KMS-11 (cell line): Measurements from ENCODE around the gene HADH.

ENCODE experiments used
- H2AFZ ChIP-seq: fragments of 200-600 bp; sonication (generic); 2 replicates; pipeline ENCODE4 v1.6.1; 2016; ENCODE audit warnings: antibody characterized with exemption, mixed run types, low read depth
- H3K27ac ChIP-seq: fragments of 200-600 bp; sonication (generic); 2 replicates; pipeline ENCODE4 v1.6.1; 2016; ENCODE audit warnings: mild to moderate bottlenecking, mixed run types
- H3K27me3 ChIP-seq: fragments of 200-600 bp; sonication (generic); 2 replicates; pipeline ENCODE4 v1.6.1; 2017; ENCODE audit warnings: mild to moderate bottlenecking, low read depth, mixed run types, moderate library complexity; ENCODE audit not compliant: insufficient read depth
- H3K36me3 ChIP-seq: fragments of 200-600 bp; sonication (generic); 2 replicates; pipeline ENCODE4 v1.6.1; 2017; ENCODE audit warnings: mild to moderate bottlenecking, mixed run types; ENCODE audit not compliant: insufficient read depth
- H3K4me1 ChIP-seq: fragments of 200-600 bp; sonication (generic); 2 replicates; pipeline ENCODE4 v1.6.1; 2016; ENCODE audit warnings: mild to moderate bottlenecking, low read depth, mixed run types; ENCODE audit not compliant: poor library complexity, severe bottlenecking
- H3K4me2 ChIP-seq: fragments of 200-600 bp; sonication (generic); 2 replicates; pipeline ENCODE4 v1.7.0; 2016; ENCODE audit warnings: mild to moderate bottlenecking, mixed run types
- H3K4me3 ChIP-seq: fragments of 200-600 bp; sonication (generic); IDR thresholded peaks from 2 replicates; pipeline ENCODE4 v1.6.1; 2017; ENCODE audit warnings: low read depth, low read length, mixed read lengths; ENCODE audit not compliant: insufficient read depth
- H3K79me2 ChIP-seq: fragments of 200-600 bp; sonication (generic); 2 replicates; pipeline ENCODE4 v1.6.1; 2016; ENCODE audit warnings: low read depth, mixed run types; ENCODE audit not compliant: insufficient read depth
- H3K9ac ChIP-seq: fragments of 200-600 bp; sonication (generic); 2 replicates; pipeline ENCODE4 v1.6.1; 2016; ENCODE audit warnings: mild to moderate bottlenecking, mixed run types
- H4K20me1 ChIP-seq: fragments of 200-600 bp; sonication (generic); 2 replicates; pipeline ENCODE4 v1.6.1; 2016; ENCODE audit warnings: mild to moderate bottlenecking, mixed run types; ENCODE audit not compliant: insufficient read depth
- CTCF ChIP-seq: fragments of 200-600 bp; sonication (generic); conservative IDR thresholded peaks from 2 replicates; pipeline ENCODE4 v1.6.1; 2017; ENCODE audit warnings: low read depth, mild to moderate bottlenecking, antibody characterized with exemption, low read length, moderate library complexity, mixed read lengths

The HADH gene

GRCh38 chr4:108055787-108056186, 66.1 kb downstream of the HADH start:
- no peak overlapping the region for H3K27ac ChIP-seq
- no peak overlapping the region for H3K4me2 ChIP-seq
- H3K9ac ChIP-seq = no peak overlapping the region
- H3K27me3 ChIP-seq = no peaks in the 10 kb centered on the region
- TF ChIP-seq CTCF = no peak
- peaks cover 35% of the 10 kb centered on the region for H3K4me1 ChIP-seq
- no peaks in the 10 kb centered on the region for H4K20me1 ChIP-seq
- no peaks in the 10 kb centered on the region for H3K79me2 ChIP-seq
- no peaks in the 10 kb centered on the region for H3K36me3 ChIP-seq
- no peak overlapping the region for H2AFZ ChIP-seq
- no peak overlapping the region for H3K4me3 ChIP-seq

GRCh38 chr4:108056418-108056817, 66.7 kb downstream of the HADH start:
- no peak for TF ChIP-seq CTCF
- Histone ChIP-seq H4K20me1 (no peaks in the 10 kb centered on the region), H3K79me2 (no peaks in the 10 kb centered on the region), H3K27me3 (no peaks in the 10 kb centered on the region), H3K9ac (no peak overlapping the region), H3K4me1 (peaks cover 35% of the 10 kb centered on the region), H3K27ac (no peak overlapping the region), H3K36me3 (no peaks in the 10 kb centered on the region), H3K4me2 (no peak overlapping the region), H3K4me3 (no peak overlapping the region), H2AFZ (no peak overlapping the region)

GRCh38 chr4:108058685-108059440, 69.2 kb downstream of the HADH start:
- H3K4me1 ChIP-seq = peaks cover 20% of the 10 kb centered on the region
- H3K4me2 ChIP-seq = no peak overlapping the region
- no peaks in the 10 kb centered on the region for H3K79me2 ChIP-seq
- H3K27ac ChIP-seq = no peak overlapping the region
- H3K4me3 ChIP-seq = no peak overlapping the region
- TF ChIP-seq CTCF = no peak
- H2AFZ ChIP-seq = no peak overlapping the region
- H3K36me3 ChIP-seq = 0 out of 2 replicates have a peak, but pooled peaks cover 4% of the 10 kb centered on the region
- H4K20me1 ChIP-seq = no peaks in the 10 kb centered on the region
- H3K9ac ChIP-seq = no peak overlapping the region
- no peaks in the 10 kb centered on the region for H3K27me3 ChIP-seq

GRCh38 chr4:108060164-108060563, 70.5 kb downstream of the HADH start:
- Histone ChIP-seq H3K4me1 (peaks cover 15% of the 10 kb centered on the region), H2AFZ (no peak overlapping the region), H3K79me2 (no peaks in the 10 kb centered on the region), H3K27me3 (no peaks in the 10 kb centered on the region), H3K4me2 (no peak overlapping the region), H3K9ac (no peak overlapping the region), H4K20me1 (no peaks in the 10 kb centered on the region), H3K27ac (no peak overlapping the region), H3K36me3 (0 out of 2 replicates have a peak, but pooled peaks cover 4% of the 10 kb centered on the region), H3K4me3 (no peak overlapping the region)
- TF ChIP-seq CTCF = peak; percentile 27; the same call in 1 of the 2 replicates
